Fibroblast of peridontal ligament (primary cell): ENCODE results near the gene OR1E2.
"Not testable (repeated sequence)": the region's sequence is repeated elsewhere in the genome, so short reads cannot be mapped to it uniquely, and the experiment has no call there.

Experiments used
- DNase-seq: peaks from one replicate; pipeline ENCODE4 v3.0.0-alpha.2; 2010; ENCODE audit errors: extremely low read depth

OR1E2 gene

GRCh38 chr17:3433741-3434140 lies at the start of gene OR1E2:
OR1E2 (minus strand) TSS chr17:3433841; CDS start chr17:3433841, 0 bp downstream.
- DNase-seq = no peak

GRCh38 chr17:3482852-3483251 lies 49.2 kb upstream of the OR1E2 start:
- no peak for DNase-seq

- no peak for DNase-seq
Measured at GRCh38 chr17:3479988-3480387, 46.3 kb upstream of the OR1E2 start.

- DNase-seq = no peak
Measured at GRCh38 chr17:3475812-3476610, 42.4 kb upstream of the OR1E2 start, which contains the start of gene ASPA. ASPA (plus strand) TSS chr17:3475997; CDS start chr17:3476160, 163 bp downstream.

- DNase-seq = no peak
Measured at GRCh38 chr17:3475251-3475685, 41.6 kb upstream of the OR1E2 start.

GRCh38 chr17:3474212-3474611 lies 40.6 kb upstream of the OR1E2 start:
- DNase-seq = no peak

- no peak for DNase-seq
Measured at GRCh38 chr17:3472137-3472536, 38.5 kb upstream of the OR1E2 start.

- DNase-seq = no peak
Measured at GRCh38 chr17:3471599-3471998, 38.0 kb upstream of the OR1E2 start, which contains the start of gene SPATA22. SPATA22 (minus strand) TSS chr17:3471819; CDS start chr17:3469325, 2,494 bp downstream.

- no peak for DNase-seq
Measured at GRCh38 chr17:3469529-3469928, 35.9 kb upstream of the OR1E2 start.

- DNase-seq = not testable (repeated sequence)
Measured at GRCh38 chr17:3466355-3466754, 32.7 kb upstream of the OR1E2 start.

- no peak for DNase-seq
Measured at GRCh38 chr17:3448059-3448665, 14.5 kb upstream of the OR1E2 start.

GRCh38 chr17:3447625-3448024 lies 14.0 kb upstream of the OR1E2 start:
- DNase-seq = no peak

- DNase-seq = no peak
Measured at GRCh38 chr17:3440451-3440850, 6.8 kb upstream of the OR1E2 start.

GRCh38 chr17:3438368-3438767 lies 4.7 kb upstream of the OR1E2 start:
- DNase-seq = no peak

GRCh38 chr17:3433215-3433614 lies 426 bp downstream of the OR1E2 start:
- DNase-seq = not testable (repeated sequence)

GRCh38 chr17:3418222-3418621 lies 15.4 kb downstream of the OR1E2 start:
- no peak for DNase-seq

GRCh38 chr17:3415610-3416009 lies 18.0 kb downstream of the OR1E2 start:
- no peak for DNase-seq

- not testable (repeated sequence) for DNase-seq
Measured at GRCh38 chr17:3412216-3412615, 21.4 kb downstream of the OR1E2 start.

GRCh38 chr17:3411070-3411469 lies 22.6 kb downstream of the OR1E2 start, which contains the start of gene OR3A3:
OR3A3 (plus strand) TSS chr17:3411370.
- DNase-seq = no peak

- DNase-seq = not testable (repeated sequence)
Measured at GRCh38 chr17:3403856-3404255, 29.8 kb downstream of the OR1E2 start.

- no peak for DNase-seq
Measured at GRCh38 chr17:3401786-3402185, 31.9 kb downstream of the OR1E2 start.

- no peak for DNase-seq
Measured at GRCh38 chr17:3400055-3400454, 33.6 kb downstream of the OR1E2 start.

- DNase-seq = no peak
Measured at GRCh38 chr17:3398310-3398709, 35.3 kb downstream of the OR1E2 start, which contains the start of gene OR1E1. OR1E1 (minus strand) TSS chr17:3398410; CDS start chr17:3398410, 0 bp downstream.
